Fibroblast of the aortic adventitia (primary cell): ENCODE measurements around the gene FARP2. TPM values are rescaled to one million over a fixed set of nuclear protein-coding genes. Genes with fewer than 3 reads are reported as not detected.

Source experiments
- DNase-seq: peaks from one replicate; pipeline ENCODE4 v3.0.0-alpha.2; 2010; ENCODE audit warnings: low read depth
- H3K4me3 ChIP-seq: 2 replicates; pipeline ENCODE4 v1.5.1; 2011; ENCODE audit warnings: low read depth, mild to moderate bottlenecking, control low read depth, low read length, moderate library complexity
- total RNA-seq: library from RNA; depleted of rRNA; stranded (reverse); fragments of >200 nt; gene quantifications from 2 replicates; pipeline ENCODE4 v1.2.3, GENCODE V29; 2012; ENCODE audit warnings: low replicate concordance
- TF ChIP-seq, protein P1 (sequence below): IDR thresholded peaks from 2 replicates; pipeline ENCODE4 v1.5.1; 2011; ENCODE audit warnings: mild to moderate bottlenecking, low read length, control low read depth, inconsistent platforms; ENCODE audit not compliant: insufficient read depth

Gene FARP2
- total RNA-seq, 1 donor, result 41.0 TPM

DNA sequence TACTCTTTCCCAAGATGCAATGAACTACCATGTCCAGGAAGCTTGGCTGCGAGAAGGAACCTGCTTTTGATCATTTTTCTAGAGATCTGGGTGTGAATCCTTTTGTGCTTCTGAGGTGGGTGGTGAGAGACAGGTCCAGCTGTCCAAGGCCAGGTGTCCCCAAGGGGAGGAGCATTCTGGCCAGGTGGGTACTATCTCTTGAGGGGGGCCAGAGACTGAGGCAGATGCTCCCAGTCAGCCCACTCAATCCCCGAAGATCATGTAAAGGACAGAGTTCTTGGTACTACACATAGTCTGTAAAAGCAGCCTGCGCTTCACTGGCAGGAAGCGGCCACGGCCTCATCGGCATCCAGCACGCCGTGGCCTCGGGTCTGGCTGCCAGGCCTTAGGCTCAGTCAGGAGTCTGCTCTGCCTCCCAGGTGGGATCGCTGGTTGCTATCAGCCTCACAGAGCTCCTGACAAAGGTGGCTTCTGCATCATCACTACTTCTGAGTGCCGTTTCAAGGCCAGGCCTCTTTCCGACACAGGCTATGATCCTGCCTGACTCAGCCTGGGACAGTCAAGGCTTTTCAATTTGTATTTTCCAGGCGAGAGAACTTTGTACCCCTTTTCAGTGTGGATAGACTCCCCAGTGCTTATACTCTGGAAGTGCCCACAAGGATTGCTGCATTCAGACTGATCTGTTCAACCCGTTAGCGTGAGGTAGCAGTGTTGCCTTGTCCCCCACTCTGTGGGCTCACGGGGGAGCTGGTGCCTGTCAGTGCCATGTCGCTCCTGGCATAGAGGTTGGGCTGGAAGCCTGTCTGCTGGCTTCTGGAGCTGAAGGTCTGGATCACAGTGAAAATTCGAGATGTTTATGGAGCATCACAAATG, 123.2 kb downstream of the FARP2 start:
- H3K4me3 ChIP-seq, result no peak overlapping the region
- no peak for DNase-seq
- TF ChIP-seq, protein P1, sequence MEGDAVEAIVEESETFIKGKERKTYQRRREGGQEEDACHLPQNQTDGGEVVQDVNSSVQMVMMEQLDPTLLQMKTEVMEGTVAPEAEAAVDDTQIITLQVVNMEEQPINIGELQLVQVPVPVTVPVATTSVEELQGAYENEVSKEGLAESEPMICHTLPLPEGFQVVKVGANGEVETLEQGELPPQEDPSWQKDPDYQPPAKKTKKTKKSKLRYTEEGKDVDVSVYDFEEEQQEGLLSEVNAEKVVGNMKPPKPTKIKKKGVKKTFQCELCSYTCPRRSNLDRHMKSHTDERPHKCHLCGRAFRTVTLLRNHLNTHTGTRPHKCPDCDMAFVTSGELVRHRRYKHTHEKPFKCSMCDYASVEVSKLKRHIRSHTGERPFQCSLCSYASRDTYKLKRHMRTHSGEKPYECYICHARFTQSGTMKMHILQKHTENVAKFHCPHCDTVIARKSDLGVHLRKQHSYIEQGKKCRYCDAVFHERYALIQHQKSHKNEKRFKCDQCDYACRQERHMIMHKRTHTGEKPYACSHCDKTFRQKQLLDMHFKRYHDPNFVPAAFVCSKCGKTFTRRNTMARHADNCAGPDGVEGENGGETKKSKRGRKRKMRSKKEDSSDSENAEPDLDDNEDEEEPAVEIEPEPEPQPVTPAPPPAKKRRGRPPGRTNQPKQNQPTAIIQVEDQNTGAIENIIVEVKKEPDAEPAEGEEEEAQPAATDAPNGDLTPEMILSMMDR, result no peak

DNA sequence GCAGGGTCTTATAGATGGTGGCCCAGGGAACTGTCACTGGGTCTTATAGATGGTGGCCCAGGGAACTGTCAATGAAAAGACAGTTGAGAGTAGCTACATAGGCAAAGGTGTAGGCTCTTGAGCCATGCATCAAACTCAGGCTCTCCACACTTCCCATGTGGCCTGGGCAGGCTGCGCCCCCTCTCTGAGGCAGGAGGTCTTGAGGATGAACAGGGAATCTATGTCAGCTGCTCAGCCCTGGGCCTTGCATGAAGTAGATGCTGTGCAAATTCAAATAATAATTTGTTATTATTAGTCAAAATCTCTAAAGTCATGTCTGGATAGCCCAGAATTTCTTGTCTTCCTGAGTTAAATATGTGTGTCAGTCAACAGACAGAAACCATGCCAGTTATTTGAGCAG, 125.6 kb downstream of the FARP2 start:
- TF ChIP-seq, protein P1, result no peak
- no peak overlapping the region for H3K4me3 ChIP-seq
- DNase-seq, result no peak

DNA sequence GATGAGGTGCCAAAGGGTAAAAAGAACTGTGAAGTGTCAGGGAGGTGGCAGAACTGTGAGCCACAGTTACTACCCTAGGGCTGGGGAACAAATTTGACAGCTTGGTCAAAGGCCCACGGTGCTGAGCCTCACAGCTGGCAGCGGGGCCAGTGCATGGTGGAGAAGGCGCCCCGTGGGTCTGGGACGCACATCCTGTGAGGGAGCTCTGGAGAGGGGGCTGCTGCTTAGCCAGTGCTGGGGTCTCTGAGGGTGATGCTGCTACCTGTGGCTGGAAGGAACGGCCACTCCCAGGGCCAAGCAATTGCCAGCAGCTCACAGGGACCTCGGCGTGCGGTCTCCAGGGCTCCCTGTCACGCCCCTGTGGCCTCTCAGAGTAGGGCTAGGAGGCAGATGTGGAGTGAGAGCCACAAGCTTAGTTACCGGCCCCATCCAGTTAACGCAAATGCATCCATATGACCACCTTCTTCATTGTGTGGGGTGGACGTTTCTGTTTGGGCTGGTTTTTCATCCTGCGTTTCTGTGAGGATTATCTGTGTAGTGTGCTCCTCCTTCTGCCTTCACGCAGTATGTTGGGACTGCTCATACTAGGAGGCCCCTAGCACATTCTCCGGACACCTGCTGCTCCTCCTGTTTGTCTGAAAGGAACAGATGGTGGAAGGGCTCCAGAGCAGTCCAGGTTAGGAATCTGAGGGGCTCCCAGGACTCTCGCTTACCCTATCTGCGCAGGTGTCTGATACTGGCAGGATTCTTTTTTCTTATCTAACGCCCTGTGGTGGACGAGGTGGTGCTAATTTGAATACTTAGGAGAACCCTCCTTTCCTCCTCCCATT, 126.3 kb downstream of the FARP2 start:
- H3K4me3 ChIP-seq, result no peak overlapping the region
- no peak for DNase-seq
- TF ChIP-seq, protein P1, result no peak

DNA sequence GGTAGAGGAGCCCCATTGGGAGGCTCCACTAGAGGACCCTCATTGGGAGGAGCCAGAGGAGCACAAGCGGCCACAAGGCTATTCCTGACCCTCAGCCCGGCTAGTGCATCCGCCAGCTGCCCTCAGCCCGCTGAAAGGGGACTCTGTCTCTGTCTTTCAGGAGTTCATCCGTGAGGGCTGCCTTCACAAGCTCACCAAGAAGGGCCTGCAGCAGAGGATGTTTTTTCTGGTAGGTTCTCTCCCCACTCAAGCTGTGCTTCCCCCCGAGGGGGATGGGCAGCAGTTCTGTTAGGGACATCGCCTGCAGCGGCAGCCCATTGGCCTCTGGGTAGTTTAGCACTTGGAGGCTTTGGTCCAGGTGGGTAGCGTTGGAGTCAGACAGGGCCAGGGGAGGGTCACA, 127.2 kb downstream of the FARP2 start:
- no peak for DNase-seq
- no peak overlapping the region for H3K4me3 ChIP-seq
- TF ChIP-seq, protein P1, result no peak

DNA sequence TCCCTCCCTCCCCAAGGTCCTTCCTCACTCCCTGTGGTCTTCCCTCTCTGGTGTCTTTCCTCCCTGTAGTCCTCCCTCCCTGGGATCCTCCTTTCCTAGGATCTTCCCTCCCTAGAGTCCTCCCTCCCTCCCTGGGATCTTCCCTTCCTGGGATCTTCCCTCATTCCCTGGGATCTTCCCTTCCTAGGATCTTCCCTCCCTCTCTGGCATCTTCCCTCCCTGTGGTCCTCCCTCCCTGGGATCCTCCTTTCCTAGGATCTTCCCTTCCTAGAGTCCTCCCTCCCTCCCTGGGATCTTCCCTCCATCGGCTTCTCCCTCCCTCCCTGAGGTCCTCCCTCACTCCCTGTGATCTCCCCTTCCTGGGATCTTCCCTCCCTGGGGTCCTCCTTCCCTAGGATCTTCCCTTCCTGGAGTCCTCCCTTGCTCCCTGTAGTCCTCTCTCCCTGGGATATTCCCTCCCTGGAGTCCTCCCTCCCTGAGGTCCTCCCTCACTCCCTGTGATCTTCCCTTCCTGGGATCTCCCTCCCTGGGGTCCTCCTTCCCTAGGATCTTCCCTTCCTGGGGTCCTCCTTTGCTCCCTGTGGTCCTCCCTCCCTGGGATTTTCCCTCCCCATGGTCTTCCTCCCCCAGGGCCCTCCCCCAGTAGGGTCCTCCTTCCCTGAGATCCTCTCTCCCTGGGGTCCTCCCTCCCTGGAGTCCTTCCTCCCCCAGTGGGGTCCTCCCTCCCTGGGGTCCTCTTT, 129.3 kb downstream of the FARP2 start:
- H3K4me3 ChIP-seq, result no peak overlapping the region
- TF ChIP-seq, protein P1, result no peak
- DNase-seq, result no peak

DNA sequence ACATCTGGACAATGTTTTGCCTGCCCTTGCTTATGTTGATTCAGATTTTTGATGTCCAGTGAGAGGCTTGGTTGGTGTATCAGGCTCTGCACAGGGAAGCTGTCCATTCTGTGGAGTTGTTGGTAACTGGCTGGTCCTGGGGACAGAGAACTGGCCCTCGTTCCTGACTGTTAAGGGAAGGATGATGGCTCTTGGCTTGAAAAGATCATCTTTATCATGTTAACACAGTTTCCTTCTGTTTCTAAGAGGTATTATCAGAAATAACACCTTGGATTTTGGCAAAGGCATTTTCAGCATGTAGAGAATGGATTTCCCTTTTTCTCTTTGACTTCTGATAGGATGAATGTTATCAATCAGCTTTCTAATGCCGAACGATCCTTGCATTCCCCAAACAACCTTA, 133.0 kb downstream of the FARP2 start:
- TF ChIP-seq, protein P1, result no peak
- DNase-seq, result no peak
- H3K4me3 ChIP-seq, result no peak overlapping the region
